GM19324 (cell line): ENCODE results near the gene MBL2.

Experiments used
- ATAC-seq: cut with Tn5 transposase; IDR thresholded peaks from one replicate; pipeline ENCODE4 v1.9.1; 2021; ENCODE audit warnings: mild to moderate bottlenecking, moderate library complexity; ENCODE audit not compliant: unreplicated experiment, low FRiP score

Gene MBL2

DNA sequence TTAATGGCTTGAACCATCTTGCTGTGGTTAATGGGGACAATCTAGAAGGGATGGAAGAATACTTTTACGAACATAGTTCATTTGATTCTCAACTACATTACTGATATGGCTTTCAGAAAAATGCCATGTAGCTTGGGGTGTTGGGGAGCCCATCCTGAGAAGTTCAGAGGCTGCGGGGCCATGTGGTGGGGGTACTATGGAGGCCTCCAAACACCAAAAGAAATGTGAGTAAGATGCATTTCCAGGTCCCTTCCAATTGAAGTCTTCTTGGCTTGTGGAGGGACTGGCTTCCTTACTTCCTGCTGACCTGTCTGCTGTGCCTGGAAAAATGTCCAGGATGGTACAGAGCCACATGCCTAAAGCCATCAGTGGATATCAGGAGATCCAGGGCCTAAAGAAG, 1.6 kb upstream of the MBL2 start:
- ATAC-seq, result no peak

DNA sequence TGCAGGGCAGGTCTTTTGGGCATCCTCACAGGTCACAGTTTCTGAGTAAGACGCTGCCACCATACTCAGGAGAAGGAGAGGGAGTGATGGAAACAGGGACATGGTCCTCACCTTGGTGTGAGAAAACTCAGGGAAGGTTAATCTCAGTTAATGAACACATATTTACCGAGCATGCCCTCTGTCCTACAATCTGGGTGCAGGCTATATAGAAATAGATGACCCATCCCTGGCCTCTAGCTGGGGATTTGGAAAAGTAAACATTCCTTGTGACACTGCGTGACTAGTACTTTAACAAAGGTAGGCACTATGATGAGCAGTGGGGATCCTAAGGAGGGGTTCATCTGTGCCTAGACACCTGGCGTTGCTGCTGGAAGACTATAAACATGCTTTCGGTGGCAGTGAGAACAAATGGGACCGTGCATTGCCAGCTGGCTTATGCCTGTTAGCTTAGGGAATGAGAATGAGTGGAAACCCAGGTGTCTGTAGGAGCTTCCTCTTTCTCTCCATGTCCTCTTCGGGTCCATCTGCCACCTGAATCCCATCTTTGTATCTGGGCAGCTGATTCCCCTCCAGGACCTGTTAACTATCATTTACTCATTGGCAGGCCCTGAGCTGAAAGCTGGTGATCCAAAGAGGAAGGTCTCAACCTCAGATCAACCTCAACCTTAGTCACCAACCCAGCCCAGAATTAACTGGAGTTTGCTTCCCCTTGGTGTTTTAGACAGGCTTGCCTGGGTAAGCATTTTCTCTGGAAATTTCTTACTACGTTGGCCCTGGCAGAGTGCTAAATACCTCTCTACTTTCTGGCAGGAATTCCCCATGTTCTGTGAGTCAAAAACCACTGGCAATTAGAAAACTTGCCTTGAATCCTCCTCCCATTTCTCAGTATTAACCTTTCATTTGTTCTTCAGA, 794 bp downstream of the MBL2 start:
- ATAC-seq, result no peak

DNA sequence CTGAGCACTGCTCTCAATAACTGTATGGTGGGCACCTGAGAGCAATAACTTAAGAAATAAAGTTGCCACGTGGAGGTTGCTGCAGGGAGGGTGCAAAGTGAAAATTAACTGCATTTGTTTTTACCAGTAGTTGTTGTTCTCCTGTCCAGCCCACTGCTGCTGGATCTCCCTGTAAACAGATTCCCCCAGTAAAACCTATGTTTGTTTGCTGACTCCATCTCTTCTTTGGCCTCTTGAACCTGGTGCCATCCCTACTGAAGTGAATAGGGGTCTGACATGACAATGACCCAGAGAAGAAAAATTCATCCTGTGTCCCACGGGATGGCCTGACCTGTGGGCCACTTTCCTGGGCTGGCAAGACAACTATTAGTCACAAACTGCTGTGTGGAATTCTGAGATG, 1.7 kb downstream of the MBL2 start:
- no peak for ATAC-seq

GRCh38 chr10:52769966-52770365, 2.6 kb downstream of the MBL2 start:
- no peak for ATAC-seq

DNA sequence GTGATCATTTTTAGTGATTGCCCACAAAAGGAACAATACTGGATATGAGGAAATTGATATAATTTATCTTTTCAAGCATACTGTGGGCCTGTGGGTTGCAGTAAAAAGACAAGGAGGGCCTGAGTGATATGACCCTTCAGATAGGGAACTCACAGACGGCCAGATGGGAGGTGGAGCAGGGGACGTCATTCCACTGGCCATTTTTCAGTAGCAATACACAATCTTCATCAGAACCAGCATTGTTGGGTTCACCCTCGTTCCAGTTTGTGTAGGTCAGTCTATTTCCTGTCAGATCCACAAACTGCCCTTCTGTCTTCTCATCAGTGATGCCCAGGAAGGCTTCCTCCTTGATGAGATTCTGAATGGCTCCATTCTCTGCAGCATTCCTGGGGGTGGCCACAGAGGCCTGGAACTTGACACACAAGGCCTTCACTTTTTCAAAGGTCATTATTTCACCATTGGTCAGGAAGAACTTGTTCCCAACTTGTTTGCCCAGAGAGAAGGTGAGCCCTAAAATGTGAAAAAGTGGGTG, 4.5 kb downstream of the MBL2 start:
- ATAC-seq, result no peak

DNA sequence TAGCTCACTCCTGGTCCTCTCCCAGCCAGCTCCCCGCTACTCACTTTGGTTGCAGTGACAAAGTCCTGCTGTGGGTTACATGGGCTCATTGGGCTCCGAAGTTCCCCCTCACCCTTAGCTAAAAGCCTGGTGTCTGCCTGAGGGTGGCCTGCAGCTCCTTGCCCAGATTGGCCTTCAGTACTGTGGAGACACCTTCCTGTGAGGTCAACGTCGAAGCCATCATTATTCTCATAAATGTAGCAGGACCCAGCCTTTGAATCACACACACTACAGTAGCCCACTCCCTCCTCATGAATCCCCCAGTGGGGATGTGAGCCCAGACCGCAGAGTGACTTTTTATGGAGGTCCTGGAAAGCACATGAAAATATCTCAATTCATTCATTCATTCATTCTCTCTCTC, 10.5 kb downstream of the MBL2 start:
- ATAC-seq, result no peak

- ATAC-seq, result no peak
Observed at GRCh38 chr10:52759154-52759553, 13.4 kb downstream of the MBL2 start.

GRCh38 chr10:52758406-52758805, 14.2 kb downstream of the MBL2 start:
- ATAC-seq, result no peak

- ATAC-seq, result no peak
Observed at GRCh38 chr10:52757773-52758172, 14.8 kb downstream of the MBL2 start.

DNA sequence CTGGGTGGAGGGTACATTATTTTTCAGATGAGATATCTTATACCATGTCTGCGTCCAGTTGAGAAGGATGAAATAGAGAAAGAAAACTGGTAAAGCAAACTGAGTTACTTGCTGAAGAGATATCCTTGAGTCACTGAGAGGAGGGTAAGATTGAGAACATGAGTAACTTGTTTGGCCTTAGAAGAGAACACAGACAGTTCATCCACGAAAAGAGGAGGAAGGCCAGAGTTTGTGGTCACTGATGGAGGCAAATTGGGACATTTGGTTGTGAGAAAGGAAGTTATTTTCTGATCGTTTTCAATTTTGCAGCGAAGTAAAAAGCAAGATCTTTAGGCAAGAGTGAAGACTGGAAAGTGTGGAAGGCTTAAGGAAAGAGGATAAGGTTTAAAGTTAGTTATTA, 15.6 kb downstream of the MBL2 start:
- no peak for ATAC-seq

- ATAC-seq, result no peak
Observed at GRCh38 chr10:52756295-52756694, 16.3 kb downstream of the MBL2 start.

DNA sequence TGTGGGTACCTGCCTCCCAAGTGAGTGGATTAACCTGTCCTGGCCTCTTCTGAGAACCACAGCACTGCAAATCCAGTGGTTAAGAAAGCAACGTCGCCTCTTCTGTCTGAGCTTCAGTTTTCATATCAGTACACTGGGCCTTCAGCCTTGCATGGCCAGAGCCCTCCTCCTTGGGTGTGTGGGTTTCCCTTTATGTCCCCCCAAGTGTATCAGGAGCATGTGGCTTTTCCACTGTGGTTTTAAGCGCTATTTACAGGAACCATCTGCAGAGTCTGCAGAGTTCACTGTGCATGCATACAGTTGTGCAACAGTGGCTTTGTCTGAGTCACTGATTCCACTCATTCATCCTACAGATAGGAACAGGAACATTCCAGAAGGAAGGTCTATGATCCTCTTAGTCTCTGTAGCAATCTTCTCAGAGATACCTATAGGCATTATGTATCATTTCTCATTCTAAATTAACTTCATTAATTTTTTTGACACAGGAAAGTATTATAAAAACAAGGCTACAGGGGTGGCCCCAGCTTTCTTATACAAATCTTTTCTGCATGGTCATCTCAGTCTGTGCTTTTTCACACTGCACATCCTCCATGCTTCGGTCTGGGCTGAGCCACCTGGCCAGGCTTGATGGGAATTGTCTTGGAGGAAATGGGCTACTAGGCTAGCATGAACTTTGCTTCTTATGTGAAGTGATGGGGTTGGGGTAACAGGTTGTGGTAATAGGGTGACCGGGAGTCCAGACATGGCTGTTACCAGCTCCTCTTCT, 17.1 kb downstream of the MBL2 start:
- no peak for ATAC-seq

GRCh38 chr10:52752801-52753445, 19.7 kb downstream of the MBL2 start:
- ATAC-seq, result no peak

DNA sequence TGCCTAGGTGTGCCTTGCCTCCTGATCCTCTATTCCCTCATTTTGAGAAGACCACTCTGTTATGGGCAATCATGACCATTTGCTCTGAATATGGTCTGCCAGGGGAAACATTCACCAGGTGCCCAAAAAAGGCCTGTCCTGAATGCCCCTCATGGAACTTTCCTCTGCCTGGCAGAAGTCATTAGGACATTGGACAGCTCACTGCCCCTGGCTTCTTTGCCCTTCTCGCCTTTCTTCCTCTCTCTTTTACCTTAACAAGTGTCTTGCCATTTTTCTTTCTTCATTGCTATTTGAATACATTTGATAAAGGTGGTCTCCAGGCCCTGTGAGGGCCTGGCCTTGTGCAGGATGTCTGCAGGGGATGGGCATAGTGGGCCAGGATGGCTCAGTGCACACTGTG, 20.3 kb downstream of the MBL2 start:
- no peak for ATAC-seq

GRCh38 chr10:52751337-52751736, 21.2 kb downstream of the MBL2 start:
- ATAC-seq, result no peak

- no peak for ATAC-seq
Observed at GRCh38 chr10:52750629-52751028, 22.0 kb downstream of the MBL2 start.

DNA sequence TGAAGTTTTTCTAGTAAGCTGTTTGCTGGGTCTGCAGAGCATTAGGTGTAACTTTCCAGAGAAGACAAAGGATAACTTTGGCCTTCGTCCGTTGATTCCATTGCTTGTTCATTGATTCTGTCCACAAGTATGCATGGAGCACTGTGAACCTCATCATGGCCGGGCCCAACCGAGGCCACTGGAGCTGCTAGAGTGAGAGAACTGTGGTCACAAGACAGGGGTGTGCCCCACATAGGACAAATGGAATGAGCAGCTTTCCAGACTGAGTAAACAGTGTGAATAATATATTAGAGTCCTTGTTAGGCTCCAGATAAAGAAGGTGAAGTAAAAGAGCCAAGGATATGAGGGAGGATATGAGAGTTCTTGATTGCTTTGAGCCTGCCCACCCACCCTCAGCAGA, 24.9 kb downstream of the MBL2 start:
- ATAC-seq, result no peak

DNA sequence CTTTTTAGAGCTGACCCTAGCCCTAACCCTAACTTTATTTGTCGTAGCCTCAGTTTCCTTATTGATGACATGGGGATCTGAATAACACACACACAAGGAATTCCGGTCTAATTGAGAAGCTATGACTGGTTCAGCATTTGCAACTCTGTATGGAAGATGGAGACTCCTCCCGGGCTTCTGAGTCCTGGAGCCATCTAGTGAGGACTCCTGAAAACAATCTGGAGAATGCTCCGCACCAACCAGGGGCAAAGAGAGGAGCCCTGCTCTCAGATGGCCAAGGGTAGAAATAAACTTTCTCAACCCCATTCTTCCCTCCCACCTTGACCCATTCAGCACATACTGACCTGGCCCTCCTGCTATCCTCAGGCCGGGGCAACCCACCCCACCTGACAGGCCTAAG, 26.4 kb downstream of the MBL2 start:
- ATAC-seq, result no peak

DNA sequence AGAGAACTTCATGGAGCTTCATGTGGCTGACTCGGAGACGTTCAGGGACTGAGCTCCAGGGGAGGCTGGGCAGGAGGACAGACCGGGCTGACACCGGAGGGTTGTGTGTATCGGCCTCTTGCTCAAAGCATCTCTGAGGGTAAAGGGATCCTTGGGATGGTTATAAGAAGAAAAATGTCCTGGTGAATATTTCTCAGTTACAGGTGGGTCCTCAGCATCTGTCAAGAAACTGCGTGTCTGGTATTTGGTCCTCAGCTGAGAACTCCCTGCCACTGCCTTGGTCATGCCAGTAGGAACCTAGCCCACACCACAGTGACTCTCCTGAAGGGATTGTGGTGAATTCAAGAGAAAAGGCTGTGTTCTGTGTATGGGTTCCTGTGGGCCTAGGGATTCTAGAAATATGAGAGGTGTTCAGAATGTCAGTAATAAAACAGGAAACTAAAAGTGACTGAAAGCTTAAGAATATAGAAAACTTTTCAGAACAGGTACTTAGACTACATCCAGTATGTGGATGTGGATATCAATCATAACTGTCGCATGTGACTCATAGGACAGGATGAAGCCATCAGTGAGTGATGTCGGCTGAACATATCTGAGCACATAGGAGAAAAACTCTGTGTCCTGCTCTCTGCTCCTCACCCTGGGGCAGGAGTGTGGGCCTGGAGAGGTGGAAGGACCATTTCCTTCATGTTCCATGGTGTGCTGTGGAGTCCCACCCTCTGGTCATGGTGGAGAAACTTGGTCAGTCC, 28.4 kb downstream of the MBL2 start:
- ATAC-seq, result no peak

GRCh38 chr10:52742731-52743130, 29.9 kb downstream of the MBL2 start:
- ATAC-seq, result no peak
